Activated naive CD4-positive, alpha-beta T cell treated with anti-CD3 and anti-CD28 coated beads, Interleukin-2, amount 10 ng/mL, durations not matched to agents 7 days and 5 days (primary cell): ENCODE results near the gene CR1.
"Not testable (repeated sequence)": the region's sequence is repeated elsewhere in the genome, so short reads cannot be mapped to it uniquely, and the experiment has no call there.

ENCODE experiments used
- CTCF ChIA-PET: fragments of 350-600 bp; sonication (Branson Sonifier 250); formaldehyde crosslinking; loops from one replicate; lab custom pipeline; 2021; ENCODE audit warnings: antibody characterized with exemption; lab: Charles Lee
- DNase-seq: peaks from one replicate; pipeline ENCODE4 v3.0.0-alpha.2; 2020
- H3K27ac Mint-ChIP-seq: one replicate; pipeline ENCODE4 v1.8.0; 2021; ENCODE audit warnings: mild to moderate bottlenecking, moderate library complexity, mixed read lengths
- H3K27me3 Mint-ChIP-seq: one replicate; pipeline ENCODE4 v1.8.0; 2021; ENCODE audit warnings: mild to moderate bottlenecking, mixed read lengths
- H3K36me3 Mint-ChIP-seq: one replicate; pipeline ENCODE4 v1.8.0; 2021; ENCODE audit warnings: mixed read lengths
- H3K4me1 Mint-ChIP-seq: one replicate; pipeline ENCODE4 v1.8.0; 2021; ENCODE audit warnings: mixed read lengths
- H3K4me3 Mint-ChIP-seq: one replicate; pipeline ENCODE4 v1.8.0; 2021; ENCODE audit warnings: mild to moderate bottlenecking, moderate library complexity, mixed read lengths
- H3K9me3 Mint-ChIP-seq: one replicate; pipeline ENCODE4 v1.8.0; 2021; ENCODE audit warnings: mixed read lengths

Gene CR1

GRCh38 chr1:207581496-207582153 is 85.7 kb downstream of the CR1 start:
- Mint-ChIP-seq H3K36me3 (no peaks in the 10 kb centered on the region), H3K27me3 (peaks cover 35% of the 10 kb centered on the region), H3K4me1 (peaks cover 5% of the 10 kb centered on the region), H3K9me3 (no peaks in the 10 kb centered on the region), H3K4me3 (no peak overlapping the region), H3K27ac (no peak overlapping the region)
- CTCF ChIA-PET: interaction anchor here (0.6 to 3.7 kb wide), 3 partner anchors 117 to 492 kb away, joined by 4 to 16 read pairs (median 7); no protein-coding TSS in a partner anchor
- DNase-seq: no peak

- H3K4me3 Mint-ChIP-seq, H3K4me1 Mint-ChIP-seq, CTCF ChIA-PET, H3K9me3 Mint-ChIP-seq, DNase-seq, H3K36me3 Mint-ChIP-seq, H3K27ac Mint-ChIP-seq: not testable (repeated sequence)
- H3K27me3 Mint-ChIP-seq: peaks cover 44% of the 10 kb centered on the region
Observed at GRCh38 chr1:207589506-207589905, 93.5 kb downstream of the CR1 start.

GRCh38 chr1:207591205-207591604 is 95.2 kb downstream of the CR1 start:
- H3K36me3 Mint-ChIP-seq, DNase-seq, H3K4me3 Mint-ChIP-seq, H3K27ac Mint-ChIP-seq, H3K4me1 Mint-ChIP-seq, H3K9me3 Mint-ChIP-seq: not testable (repeated sequence)
- CTCF ChIA-PET: interaction anchor here (2.5 kb wide), 1 partner anchor 11 kb away, joined by 6 read pairs; no protein-coding TSS in a partner anchor
- H3K27me3 Mint-ChIP-seq: peaks cover 37% of the 10 kb centered on the region

- CTCF ChIA-PET, DNase-seq, H3K9me3 Mint-ChIP-seq, H3K4me3 Mint-ChIP-seq, H3K36me3 Mint-ChIP-seq, H3K4me1 Mint-ChIP-seq, H3K27ac Mint-ChIP-seq: not testable (repeated sequence)
- peaks cover 32% of the 10 kb centered on the region for H3K27me3 Mint-ChIP-seq
Observed at GRCh38 chr1:207594095-207594494, 98.1 kb downstream of the CR1 start.

- no peak for DNase-seq
- Mint-ChIP-seq H3K4me3 (no peak overlapping the region), H3K36me3 (no peaks in the 10 kb centered on the region), H3K27me3 (peaks cover 12% of the 10 kb centered on the region), H3K27ac (no peak overlapping the region), H3K4me1 (no peaks in the 10 kb centered on the region), H3K9me3 (no peaks in the 10 kb centered on the region)
- CTCF ChIA-PET: no interaction called here
Observed at GRCh38 chr1:207603777-207604176, 107.8 kb downstream of the CR1 start.

GRCh38 chr1:207605444-207606361 is 109.7 kb downstream of the CR1 start:
- H3K4me3 Mint-ChIP-seq: no peak overlapping the region
- no peaks in the 10 kb centered on the region for H3K9me3 Mint-ChIP-seq
- no peaks in the 10 kb centered on the region for H3K4me1 Mint-ChIP-seq
- no peaks in the 10 kb centered on the region for H3K36me3 Mint-ChIP-seq
- H3K27ac Mint-ChIP-seq: no peak overlapping the region
- peaks cover 15% of the 10 kb centered on the region for H3K27me3 Mint-ChIP-seq
- no peak for DNase-seq
- CTCF ChIA-PET: interaction anchor here (1.8 kb wide), 1 partner anchor 14 kb away, joined by 6 read pairs; no protein-coding TSS in a partner anchor

- no peaks in the 10 kb centered on the region for H3K36me3 Mint-ChIP-seq
- CTCF ChIA-PET: no interaction called here
- DNase-seq: no peak
- peaks cover 16% of the 10 kb centered on the region for H3K27me3 Mint-ChIP-seq
- H3K4me3 Mint-ChIP-seq: no peak overlapping the region
- no peaks in the 10 kb centered on the region for H3K9me3 Mint-ChIP-seq
- H3K27ac Mint-ChIP-seq: no peak overlapping the region
- H3K4me1 Mint-ChIP-seq: no peaks in the 10 kb centered on the region
Observed at GRCh38 chr1:207606362-207606755, 110.4 kb downstream of the CR1 start.

- Mint-ChIP-seq H3K36me3 (no peaks in the 10 kb centered on the region), H3K27me3 (peaks cover 13% of the 10 kb centered on the region), H3K9me3 (peaks cover 2% of the 10 kb centered on the region), H3K27ac (no peak overlapping the region), H3K4me1 (no peaks in the 10 kb centered on the region), H3K4me3 (no peak overlapping the region)
- CTCF ChIA-PET: no interaction called here
- DNase-seq: no peak
Observed at GRCh38 chr1:207612762-207613161, 116.8 kb downstream of the CR1 start.

- H3K4me1 Mint-ChIP-seq: no peaks in the 10 kb centered on the region
- CTCF ChIA-PET: interaction anchor here (0.6 to 2.4 kb wide), 15 partner anchors 8 to 383 kb away, joined by 3 to 16 read pairs (median 4); no protein-coding TSS in a partner anchor
- H3K27me3 Mint-ChIP-seq: no peaks in the 10 kb centered on the region
- DNase-seq: peak; percentile 21
- H3K9me3 Mint-ChIP-seq: no peaks in the 10 kb centered on the region
- no peaks in the 10 kb centered on the region for H3K36me3 Mint-ChIP-seq
- H3K27ac Mint-ChIP-seq: no peak overlapping the region
- no peak overlapping the region for H3K4me3 Mint-ChIP-seq
Observed at GRCh38 chr1:207619871-207620542, 124.0 kb downstream of the CR1 start.

GRCh38 chr1:207620543-207620893 is 124.6 kb downstream of the CR1 start:
- CTCF ChIA-PET: interaction anchor here (0.6 to 2.4 kb wide), 12 partner anchors 9 to 383 kb away, joined by 3 to 16 read pairs (median 4); no protein-coding TSS in a partner anchor
- DNase-seq: no peak
- no peak overlapping the region for H3K4me3 Mint-ChIP-seq
- no peaks in the 10 kb centered on the region for H3K4me1 Mint-ChIP-seq
- no peak overlapping the region for H3K27ac Mint-ChIP-seq
- H3K36me3 Mint-ChIP-seq: no peaks in the 10 kb centered on the region
- H3K27me3 Mint-ChIP-seq: no peaks in the 10 kb centered on the region
- H3K9me3 Mint-ChIP-seq: no peaks in the 10 kb centered on the region

- H3K9me3 Mint-ChIP-seq, H3K27me3 Mint-ChIP-seq, DNase-seq, CTCF ChIA-PET, H3K4me3 Mint-ChIP-seq, H3K4me1 Mint-ChIP-seq, H3K36me3 Mint-ChIP-seq, H3K27ac Mint-ChIP-seq: not testable (repeated sequence)
Observed at GRCh38 chr1:207625504-207626071, 129.6 kb downstream of the CR1 start.

- Mint-ChIP-seq H3K4me1 (no peaks in the 10 kb centered on the region), H3K4me3 (no peak overlapping the region), H3K9me3 (no peaks in the 10 kb centered on the region), H3K27me3 (no peaks in the 10 kb centered on the region), H3K27ac (no peak overlapping the region), H3K36me3 (no peaks in the 10 kb centered on the region)
- no peak for DNase-seq
- CTCF ChIA-PET: no interaction called here
Observed at GRCh38 chr1:207626972-207627337, 131.0 kb downstream of the CR1 start.

GRCh38 chr1:207627496-207627895 is 131.5 kb downstream of the CR1 start:
- CTCF ChIA-PET: no interaction called here
- H3K4me1 Mint-ChIP-seq: no peaks in the 10 kb centered on the region
- H3K4me3 Mint-ChIP-seq: no peak overlapping the region
- H3K36me3 Mint-ChIP-seq: no peaks in the 10 kb centered on the region
- no peak overlapping the region for H3K27ac Mint-ChIP-seq
- no peaks in the 10 kb centered on the region for H3K9me3 Mint-ChIP-seq
- H3K27me3 Mint-ChIP-seq: no peaks in the 10 kb centered on the region
- DNase-seq: no peak

- Mint-ChIP-seq H3K27me3 (peaks cover 3% of the 10 kb centered on the region), H3K4me1 (no peaks in the 10 kb centered on the region), H3K27ac (no peak overlapping the region), H3K36me3 (no peaks in the 10 kb centered on the region), H3K9me3 (no peaks in the 10 kb centered on the region), H3K4me3 (no peak overlapping the region)
- CTCF ChIA-PET: no interaction called here
- DNase-seq: no peak
Observed at GRCh38 chr1:207628776-207629175, 132.8 kb downstream of the CR1 start.
